Stomach (tissue), 9 donors: Measurements from ENCODE around the gene FSTL4. TPM values are rescaled to one million over a fixed set of nuclear protein-coding genes. Genes with fewer than 3 reads are reported as not detected.

ENCODE experiments used
- DNase-seq, 2 donors: peaks; one replicate each; pipeline versions ENCODE4 v3.0.0 to v3.0.0-alpha.2; 2013 to 2019
- H3K27ac ChIP-seq, 5 donors: fragments of 200-600 bp in 4 of 5; sonication (generic) in 4 of 5; one replicate each; pipeline ENCODE4 v1.5.1; 2013 to 2019; ENCODE audit warnings: mild to moderate bottlenecking in 1 of 5, moderate library complexity in 1 of 5
- H3K27me3 ChIP-seq, 3 donors: fragments of 200-600 bp; sonication (generic); one replicate each; pipeline ENCODE4 v1.5.1; 2017 to 2019; ENCODE audit warnings: mixed run types in 1 of 3
- H3K36me3 ChIP-seq, 4 donors: fragments of 200-600 bp; sonication (generic); 1 replicate in 3 of 4; 2 replicates in 1 of 4; pipeline ENCODE4 v1.5.1; 2016 to 2019
- H3K4me1 ChIP-seq, 4 donors: fragments of 200-600 bp; sonication (generic); one replicate each; pipeline ENCODE4 v1.5.1; 2016 to 2019
- H3K4me3 ChIP-seq, 4 donors: fragments of 200-600 bp; sonication (generic) in 3 of 4; one replicate each; pipeline ENCODE4 v1.5.1; 2016 to 2019; ENCODE audit warnings: mild to moderate bottlenecking in 1 of 4
- H3K9me3 ChIP-seq, 4 donors: fragments of 200-600 bp; sonication (generic); one replicate each; pipeline ENCODE4 v1.5.1; 2016 to 2019
- CTCF ChIP-seq, 7 experiments: fragments of 450-650 bp in 4 of 7; fragments of 200-600 bp in 3 of 7; sonication (generic) in 3 of 7; IDR thresholded peaks; one replicate each; pipeline ENCODE4 v1.5.1; 2016 to 2019; ENCODE audit warnings: antibody characterized with exemption in 7 of 7, control low read depth in 2 of 7, mild to moderate bottlenecking in 1 of 7
- EP300 ChIP-seq: sonication (generic); formaldehyde crosslinking; IDR thresholded peaks from one replicate; pipeline ENCODE4 v1.6.1; 2017; ENCODE audit warnings: antibody characterized with exemption
- POLR2A ChIP-seq, 4 donors: fragments of 450-650 bp; IDR thresholded peaks; one replicate each; pipeline ENCODE4 v1.6.1; 2016; ENCODE audit warnings: antibody characterized with exemption in 4 of 4, control low read depth in 2 of 4, mild to moderate bottlenecking in 1 of 4, moderate library complexity in 1 of 4
- POLR2AphosphoS5 ChIP-seq, 3 donors: sonication (generic); formaldehyde crosslinking; IDR thresholded peaks; one replicate each; pipeline ENCODE4 v1.6.1; 2016; ENCODE audit warnings: antibody characterized with exemption in 3 of 3
- WGBS, 5 donors: extraction: QIAGEN DNeasy Blood & Tissue Kit in 3 of 5; methylation state at CpG; one replicate each; pipeline versions ENCODE4 v1.1.5 to v1.1.7; 2013 to 2018; 5-methylcytosine and 5-hydroxymethylcytosine counted together
- intact Hi-C: fragments of 100-400 bp; cut with DNase I; formaldehyde crosslinking; loops from one replicate; pipeline ENCODE4 v1.15.1; 2023; ENCODE audit warnings: low total_unique reads
- polyA plus RNA-seq, 3 donors: library from polyadenylated mRNA; stranded (reverse); fragments of 200-250 nt; gene quantifications; one replicate each; pipeline ENCODE4 v1.2.3, GENCODE V29; 2013
- total RNA-seq, 5 donors: library from RNA; depleted of rRNA; stranded (reverse); fragments of >200 nt; gene quantifications; one replicate each; pipeline versions ENCODE4 v1.1.0 to v1.2.3, GENCODE V29; 2014 to 2016
- donor health status: healthy with polysubstance abuse.
- donor health status: Bipolar disorder and iron deficiency.
- donor health status: healthy.

Gene FSTL4
- total and polyA plus RNA-seq, 8 donors = 0.37 to 0.55 TPM; not detected in 6

- intact Hi-C loops = no loop called here
- no peak overlapping the region for H3K4me3 ChIP-seq
- H3K9me3 ChIP-seq = no peaks in the 10 kb centered on the region
- TF ChIP-seq POLR2AphosphoS5 (IDR thresholded peaks at IDR 0.05) (no peak), EP300 (no peak), CTCF (IDR thresholded peaks at IDR 0.05) (no peak), POLR2A (IDR thresholded peaks at IDR 0.05) (no peak)
- WGBS, 5 donors = 95 to 100% (median 96%) methylated on average over 3 to 4 of the region's 4 CpGs
- H3K36me3 ChIP-seq = no peaks in the 10 kb centered on the region
- H3K4me1 ChIP-seq = no peaks in the 10 kb centered on the region
- no peak for DNase-seq
- peaks cover 0 to 5% (median 0%) of the 10 kb centered on the region in 3 donors for H3K27me3 ChIP-seq
- no peak overlapping the region for H3K27ac ChIP-seq
Measured at GRCh38 chr5:133406208-133406976, 205.9 kb downstream of the FSTL4 start.

DNA sequence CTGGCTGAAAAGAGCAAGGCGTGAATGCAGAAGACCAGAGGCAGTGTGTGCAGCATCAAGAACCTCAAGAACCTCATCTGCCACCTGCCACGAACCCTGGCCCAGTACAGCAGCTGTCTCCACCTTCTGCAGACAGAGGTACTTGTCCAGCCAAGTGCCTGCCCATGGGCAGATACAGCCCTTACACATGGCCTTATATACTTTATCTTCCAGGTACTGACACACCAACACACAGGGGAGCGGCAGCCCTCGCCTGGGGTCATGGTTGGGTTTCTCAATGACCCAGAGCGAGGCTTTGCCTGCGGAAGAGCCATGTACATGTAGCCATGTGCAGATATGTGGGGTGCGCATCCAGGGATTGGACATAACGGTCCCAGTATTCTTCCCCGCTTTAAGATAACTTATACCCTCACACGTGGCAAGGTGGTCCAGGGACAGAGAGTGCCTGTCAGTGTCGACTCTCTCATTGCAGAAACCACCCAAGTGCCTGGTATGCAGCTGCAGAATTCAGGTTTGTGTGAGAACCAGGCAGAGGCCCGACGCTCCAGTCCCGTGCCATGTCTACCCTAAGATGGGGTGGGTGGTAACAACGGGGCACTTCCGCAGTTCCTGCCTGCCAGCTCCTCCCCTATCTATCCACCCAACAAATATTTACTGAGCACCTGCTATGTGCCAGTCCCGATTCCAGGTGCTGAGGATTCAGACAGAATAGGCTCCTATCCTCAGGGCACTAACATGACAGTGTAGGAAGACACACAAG lies 206.9 kb downstream of the FSTL4 start:
- Histone ChIP-seq H3K9me3 (no peaks in the 10 kb centered on the region), H3K27ac (no peak overlapping the region), H3K4me1 (no peaks in the 10 kb centered on the region), H3K36me3 (no peaks in the 10 kb centered on the region), H3K27me3 (peaks cover 0 to 5% (median 0%) of the 10 kb centered on the region in 3 donors), H3K4me3 (no peak overlapping the region)
- TF ChIP-seq EP300 (no peak), POLR2AphosphoS5 (IDR thresholded peaks at IDR 0.05) (no peak), POLR2A (IDR thresholded peaks at IDR 0.05) (no peak)
- intact Hi-C loops = no loop called here
- WGBS, 5 donors = 88 to 94% (median 90%) methylated on average over 16 to 17 of the region's 17 CpGs
- no peak for DNase-seq

GRCh38 chr5:133404724-133405123 lies 207.6 kb downstream of the FSTL4 start:
- no peak for DNase-seq
- intact Hi-C loops = no loop called here
- WGBS, 5 donors = 78 to 91% (median 90%) methylated on average over 7 of the region's 7 CpGs
- Histone ChIP-seq H3K4me3 (no peak overlapping the region), H3K4me1 (no peaks in the 10 kb centered on the region), H3K9me3 (no peaks in the 10 kb centered on the region), H3K27me3 (peaks cover 0 to 5% (median 0%) of the 10 kb centered on the region in 3 donors), H3K27ac (no peak overlapping the region), H3K36me3 (no peaks in the 10 kb centered on the region)
- TF ChIP-seq EP300 (no peak), POLR2A (IDR thresholded peaks at IDR 0.05) (no peak), CTCF (IDR thresholded peaks at IDR 0.05) (no peak), POLR2AphosphoS5 (IDR thresholded peaks at IDR 0.05) (no peak)

DNA sequence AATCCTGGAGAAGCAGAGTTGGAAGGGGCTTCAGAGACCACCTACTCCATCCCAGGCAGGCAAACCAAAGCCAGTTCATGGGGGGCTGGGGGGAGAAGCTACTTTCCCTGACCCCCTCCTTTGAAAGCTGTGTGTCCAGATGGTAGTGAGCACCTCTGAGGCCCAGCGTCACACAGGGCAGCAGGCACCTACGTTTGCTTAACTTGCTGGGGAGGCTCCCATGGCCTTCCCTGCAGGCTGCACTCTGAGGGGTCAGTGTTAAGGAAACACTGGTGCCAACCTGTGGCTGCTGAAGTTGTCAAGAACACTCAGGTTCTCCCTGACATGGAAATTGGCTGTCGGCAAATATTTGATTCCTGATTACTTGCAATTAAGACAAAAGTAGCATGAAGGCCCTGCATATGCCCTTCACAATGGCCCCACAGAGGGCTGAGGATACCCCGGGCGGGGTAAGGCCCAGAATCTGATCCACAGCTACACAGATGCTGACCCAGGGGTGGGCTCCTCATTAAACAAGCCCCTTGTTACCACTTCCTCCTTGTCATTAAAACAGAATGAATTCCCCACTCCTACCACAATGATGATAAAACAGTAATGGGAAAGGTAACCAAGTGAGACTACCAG lies 208.5 kb downstream of the FSTL4 start:
- TF ChIP-seq POLR2AphosphoS5 (IDR thresholded peaks at IDR 0.05) (no peak), CTCF (IDR thresholded peaks at IDR 0.05) (no peak), EP300 (no peak), POLR2A (IDR thresholded peaks at IDR 0.05) (no peak)
- intact Hi-C loops = no loop called here
- 43 to 78% (median 58%) methylated on average over 5 of the region's 5 CpGs for WGBS, 5 donors

More for the DNA sequence above, 208.5 kb downstream of the FSTL4 start:
- Histone ChIP-seq H3K27me3 (no peaks in the 10 kb centered on the region), H3K4me1 (no peaks in the 10 kb centered on the region), H3K36me3 (no peaks in the 10 kb centered on the region), H3K27ac (no peak overlapping the region), H3K9me3 (no peaks in the 10 kb centered on the region), H3K4me3 (no peak overlapping the region)
- DNase-seq = no peak
